Islet precursor cell (in vitro differentiated cells): ENCODE data around the gene C10orf53.
"Not testable (repeated sequence)": the region's sequence is repeated elsewhere in the genome, so short reads cannot be mapped to it uniquely, and the experiment has no call there.

ENCODE experiments used
- DNase-seq: peaks from one replicate; pipeline ENCODE4 v3.0.0-alpha.2; 2018

C10orf53 gene

DNA sequence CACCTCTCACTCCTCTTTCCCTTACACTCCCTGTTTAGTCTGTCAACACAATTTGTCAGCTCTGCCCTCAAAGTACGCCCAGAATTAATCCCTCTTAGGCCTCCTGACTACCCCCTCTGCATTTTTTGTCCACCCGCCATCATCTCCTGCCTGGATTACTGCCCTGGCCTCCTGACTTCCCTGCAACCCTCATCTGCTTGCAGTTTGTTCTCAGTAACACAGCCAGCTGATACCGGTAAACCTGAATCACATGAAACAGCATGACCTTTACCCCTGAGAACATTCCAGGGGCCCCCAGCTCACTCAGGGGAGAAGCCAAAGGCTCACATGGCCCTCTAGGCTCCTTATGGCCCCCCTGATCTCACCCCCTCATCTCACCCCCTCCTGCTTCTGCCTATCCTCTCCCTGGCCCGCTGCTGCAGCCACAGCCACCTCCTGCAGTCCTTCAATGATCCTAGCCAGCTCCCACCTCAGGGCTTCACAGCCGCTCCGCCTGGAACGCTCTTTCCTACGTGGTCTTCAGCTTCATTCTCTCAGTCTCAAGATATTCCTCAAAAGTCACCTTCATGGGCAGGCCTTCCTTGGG lies 8.9 kb downstream of the C10orf53 start:
- no peak for DNase-seq

- peak; percentile 68 for DNase-seq
Observed at GRCh38 chr10:49688920-49689319, 9.5 kb downstream of the C10orf53 start.

- no peak for DNase-seq
Observed at GRCh38 chr10:49689882-49690510, 10.5 kb downstream of the C10orf53 start.

GRCh38 chr10:49690698-49691356 lies 11.4 kb downstream of the C10orf53 start:
- DNase-seq = no peak

GRCh38 chr10:49691588-49691987 lies 12.1 kb downstream of the C10orf53 start:
- no peak for DNase-seq

- DNase-seq = no peak
Observed at GRCh38 chr10:49694466-49694865, 15.0 kb downstream of the C10orf53 start.

DNA sequence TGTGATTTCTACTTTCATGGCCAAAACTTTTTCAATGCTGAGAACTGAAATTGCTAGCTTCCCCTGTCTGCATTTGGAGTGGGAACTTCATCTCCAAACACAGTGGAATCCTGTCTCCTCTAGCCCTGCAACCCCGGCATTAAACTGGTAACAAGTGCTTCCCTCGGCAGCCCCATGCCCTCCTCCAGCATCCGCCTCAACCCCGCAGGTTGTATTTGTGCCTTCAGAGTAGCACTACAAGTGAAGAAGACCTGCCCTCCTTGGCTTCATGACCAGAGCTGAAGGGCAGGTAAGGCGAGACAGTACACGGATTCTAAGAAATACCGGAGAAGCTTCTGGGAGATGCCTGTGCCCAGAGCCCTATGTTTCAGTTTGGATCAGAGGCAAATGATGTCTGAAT lies 16.9 kb downstream of the C10orf53 start:
- no peak for DNase-seq

GRCh38 chr10:49698679-49699078 lies 19.2 kb downstream of the C10orf53 start:
- DNase-seq = no peak

DNA sequence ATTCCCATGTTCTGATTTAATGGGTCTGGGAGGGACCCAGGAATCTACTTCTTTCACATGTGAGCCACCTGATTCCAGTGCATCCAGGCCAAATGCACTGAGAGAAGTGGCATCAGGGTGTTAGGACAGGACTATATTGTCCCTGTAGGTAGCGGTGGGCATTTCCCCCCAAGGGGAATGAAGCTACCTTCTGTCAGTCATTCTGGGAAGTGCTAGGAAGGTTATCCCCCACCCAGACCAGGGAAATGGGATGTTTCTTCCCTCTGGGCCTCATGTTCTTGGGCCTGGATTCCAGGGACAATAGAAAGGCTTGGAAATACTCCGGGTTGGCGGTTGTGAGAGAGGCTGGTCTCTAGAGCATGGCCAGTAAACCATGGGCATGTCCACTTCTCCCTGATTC lies 20.8 kb downstream of the C10orf53 start:
- no peak for DNase-seq

- DNase-seq = no peak
Observed at GRCh38 chr10:49700997-49701396, 21.5 kb downstream of the C10orf53 start.

- DNase-seq = no peak
Observed at GRCh38 chr10:49707585-49707984, 28.1 kb downstream of the C10orf53 start.

DNA sequence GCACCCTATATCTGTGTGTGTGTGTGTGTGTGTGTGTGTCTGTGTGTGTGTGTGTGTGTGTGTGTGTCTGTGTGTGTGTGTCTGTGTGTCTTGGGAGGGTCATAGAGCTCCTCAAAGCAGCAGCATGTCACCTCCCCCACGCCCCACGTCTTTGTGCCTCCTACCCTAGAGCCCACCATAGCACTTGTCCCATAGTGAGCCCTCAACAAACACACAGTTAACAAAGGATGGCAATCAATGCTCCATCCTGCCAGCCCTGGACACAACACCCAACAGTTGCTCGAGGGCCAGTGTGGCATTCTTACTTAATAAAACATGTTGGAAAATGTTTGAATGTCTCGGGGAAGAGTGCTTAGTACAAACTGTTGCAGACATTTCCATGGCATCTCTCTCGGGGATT lies 30.5 kb downstream of the C10orf53 start:
- no peak for DNase-seq

DNA sequence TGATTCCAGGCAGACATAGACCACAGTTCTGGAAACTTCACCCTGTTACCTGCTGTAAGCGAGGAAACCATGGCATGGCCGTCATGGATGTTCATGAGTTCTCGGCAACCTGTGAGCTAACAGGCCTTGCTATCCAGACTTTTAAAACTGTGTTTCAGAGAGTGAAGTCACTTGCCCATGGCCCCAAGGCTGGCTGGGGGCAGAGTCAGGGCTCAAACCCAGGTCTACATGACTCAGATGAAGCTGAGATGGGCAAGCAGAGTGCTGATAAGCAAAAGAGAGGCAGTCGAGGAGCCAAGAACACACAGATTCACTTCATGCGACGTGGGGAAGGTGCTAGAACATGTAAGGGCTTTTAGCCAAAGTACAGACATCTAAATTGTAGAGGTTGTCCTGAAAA lies 31.5 kb downstream of the C10orf53 start:
- no peak for DNase-seq

- DNase-seq = no peak
Observed at GRCh38 chr10:49711481-49711880, 32.0 kb downstream of the C10orf53 start.

- DNase-seq = peak; percentile 11
Observed at GRCh38 chr10:49713266-49713665, 33.8 kb downstream of the C10orf53 start.

GRCh38 chr10:49715157-49715556 lies 35.7 kb downstream of the C10orf53 start:
- not testable (repeated sequence) for DNase-seq

- DNase-seq = no peak
Observed at GRCh38 chr10:49726593-49726992, 47.1 kb downstream of the C10orf53 start.

- no peak for DNase-seq
Observed at GRCh38 chr10:49733866-49734265, 54.4 kb downstream of the C10orf53 start.

- DNase-seq = peak; percentile 63
Observed at GRCh38 chr10:49734676-49735075, 55.2 kb downstream of the C10orf53 start.

DNA sequence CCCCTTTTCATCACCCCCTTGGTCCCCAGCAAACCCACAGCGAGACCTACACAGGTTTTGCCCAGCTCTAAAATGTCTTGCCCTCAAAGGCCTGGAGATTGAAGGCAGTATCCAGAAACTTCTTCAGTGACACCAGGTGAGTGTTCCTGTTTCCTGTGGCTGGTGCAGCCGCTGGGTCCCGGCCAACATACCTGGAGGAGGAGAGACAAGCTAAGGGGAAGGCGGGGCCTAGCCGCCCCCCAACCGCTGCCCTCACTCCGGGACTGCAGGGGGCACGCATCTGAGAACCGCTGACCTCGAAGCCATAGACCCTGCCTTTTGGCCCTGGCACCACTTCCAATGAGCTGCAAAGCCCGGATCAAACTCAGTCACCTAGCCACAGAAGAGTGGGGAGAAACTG lies 55.7 kb downstream of the C10orf53 start:
- DNase-seq = no peak

GRCh38 chr10:49735848-49736563 lies 56.6 kb downstream of the C10orf53 start:
- no peak for DNase-seq

DNA sequence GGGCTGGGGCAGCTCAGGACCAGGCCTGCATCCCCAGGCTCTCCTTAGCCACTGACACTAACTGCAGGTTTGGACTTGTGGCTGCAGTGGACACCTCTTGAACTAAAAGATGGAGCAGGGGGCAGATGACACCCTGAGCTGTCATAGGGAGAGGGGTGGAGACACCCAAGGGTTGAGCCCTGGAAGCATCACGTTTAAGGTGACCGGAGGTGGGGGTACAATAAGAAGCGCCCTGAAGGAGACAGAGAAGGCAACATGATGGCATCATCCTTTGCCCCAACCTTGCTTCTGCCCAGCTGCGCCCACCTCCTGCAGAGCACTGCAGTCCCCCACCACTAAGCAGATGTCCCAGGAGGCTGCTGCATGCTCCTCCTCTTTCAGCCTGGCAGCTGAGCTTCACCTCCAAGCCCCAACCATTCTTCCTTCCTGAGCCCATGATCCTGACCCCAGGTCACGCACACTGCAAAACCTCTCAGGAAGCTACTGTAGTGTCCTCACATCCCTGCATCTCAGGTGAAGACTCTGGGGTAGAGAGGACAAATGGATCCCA lies 57.2 kb downstream of the C10orf53 start:
- DNase-seq = no peak

GRCh38 chr10:49737474-49738201 lies 58.2 kb downstream of the C10orf53 start:
- peak; percentile 39 for DNase-seq
